GM19463 (cell line): ENCODE data around the gene TBC1D25.

Source experiments
- ATAC-seq: cut with Tn5 transposase; IDR thresholded peaks from one replicate; pipeline ENCODE4 v1.9.1; 2021; ENCODE audit warnings: mild to moderate bottlenecking, moderate library complexity; ENCODE audit not compliant: unreplicated experiment

Gene TBC1D25

GRCh38 chrX:48598614-48599013 lies 59.1 kb downstream of the TBC1D25 start:
- no peak for ATAC-seq

DNA sequence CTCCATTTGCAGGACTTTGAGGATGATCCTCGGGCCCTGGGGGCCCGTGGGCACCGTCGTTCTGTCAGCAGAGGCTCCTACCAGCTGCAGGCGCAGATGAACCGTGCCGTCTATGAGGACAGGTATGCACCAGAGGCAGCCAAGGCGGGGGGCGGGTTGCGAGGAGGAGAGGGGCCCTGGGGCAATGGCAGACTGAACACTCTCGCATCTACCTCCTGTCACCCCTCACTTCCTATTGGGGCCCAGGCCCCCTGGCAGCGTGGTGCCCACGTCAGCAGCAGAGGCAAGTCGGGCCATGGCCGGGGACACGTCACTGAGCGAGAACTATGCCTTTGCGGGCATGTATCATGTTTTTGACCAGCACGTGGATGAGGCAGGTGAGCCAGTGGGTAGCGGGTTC lies 59.8 kb downstream of the TBC1D25 start:
- no peak for ATAC-seq

DNA sequence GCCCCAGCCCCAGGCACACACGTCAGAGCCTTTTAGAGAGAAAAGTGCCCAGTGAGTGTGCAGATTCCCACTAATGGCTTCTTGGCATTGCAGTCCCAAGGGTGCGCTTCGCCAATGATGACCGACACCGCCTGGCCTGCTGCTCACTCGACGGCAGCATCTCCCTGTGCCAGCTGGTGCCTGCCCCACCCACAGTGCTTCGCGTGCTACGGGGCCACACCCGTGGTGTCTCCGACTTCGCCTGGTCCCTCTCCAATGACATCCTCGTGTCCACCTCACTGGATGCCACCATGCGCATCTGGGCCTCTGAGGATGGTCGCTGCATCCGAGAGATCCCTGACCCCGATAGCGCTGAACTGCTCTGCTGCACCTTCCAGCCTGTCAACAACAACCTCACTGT lies 60.7 kb downstream of the TBC1D25 start:
- ATAC-seq = no peak

DNA sequence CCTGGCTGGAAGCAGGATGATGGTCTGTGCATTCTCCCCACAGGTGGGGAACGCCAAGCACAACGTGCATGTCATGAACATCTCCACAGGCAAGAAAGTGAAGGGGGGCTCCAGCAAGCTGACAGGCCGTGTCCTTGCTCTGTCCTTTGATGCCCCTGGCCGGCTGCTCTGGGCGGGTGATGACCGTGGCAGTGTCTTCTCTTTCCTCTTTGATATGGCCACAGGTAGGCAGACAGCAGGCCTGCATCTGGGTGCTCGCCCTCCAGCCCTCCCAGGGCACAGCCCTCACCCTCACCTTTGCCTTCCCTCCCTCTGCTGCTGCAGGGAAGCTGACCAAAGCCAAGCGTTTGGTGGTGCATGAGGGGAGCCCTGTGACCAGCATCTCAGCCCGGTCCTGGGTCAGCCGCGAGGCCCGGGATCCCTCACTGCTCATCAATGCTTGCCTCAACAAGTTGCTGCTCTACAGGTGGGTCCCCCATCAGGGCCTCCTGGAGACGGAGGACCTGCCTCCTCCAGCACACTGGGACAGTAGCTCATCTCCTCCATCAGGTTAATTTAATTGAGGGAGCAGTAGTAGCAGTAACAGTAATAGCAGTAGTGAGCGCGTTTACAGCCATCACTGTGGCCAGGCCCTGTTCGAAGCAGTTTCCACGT lies 62.4 kb downstream of the TBC1D25 start:
- no peak for ATAC-seq

DNA sequence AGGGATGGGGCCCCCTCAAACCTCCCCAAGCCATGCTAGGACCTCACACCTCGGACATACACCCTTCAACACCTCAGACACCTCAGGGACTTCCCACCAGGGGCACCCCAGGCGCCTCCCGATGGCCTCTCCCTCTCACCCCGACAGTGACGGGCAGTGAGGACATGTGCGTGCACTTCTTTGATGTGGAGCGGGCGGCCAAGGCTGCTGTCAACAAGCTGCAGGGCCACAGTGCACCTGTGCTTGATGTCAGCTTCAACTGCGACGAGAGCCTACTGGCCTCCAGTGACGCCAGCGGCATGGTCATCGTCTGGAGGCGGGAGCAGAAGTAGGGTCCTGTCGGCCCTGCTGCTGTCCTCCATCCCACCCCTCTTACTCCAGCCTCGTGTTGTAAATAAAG lies 65.2 kb downstream of the TBC1D25 start:
- no peak for ATAC-seq

- ATAC-seq = no peak
Measured at GRCh38 chrX:48606091-48606490, 66.6 kb downstream of the TBC1D25 start.

DNA sequence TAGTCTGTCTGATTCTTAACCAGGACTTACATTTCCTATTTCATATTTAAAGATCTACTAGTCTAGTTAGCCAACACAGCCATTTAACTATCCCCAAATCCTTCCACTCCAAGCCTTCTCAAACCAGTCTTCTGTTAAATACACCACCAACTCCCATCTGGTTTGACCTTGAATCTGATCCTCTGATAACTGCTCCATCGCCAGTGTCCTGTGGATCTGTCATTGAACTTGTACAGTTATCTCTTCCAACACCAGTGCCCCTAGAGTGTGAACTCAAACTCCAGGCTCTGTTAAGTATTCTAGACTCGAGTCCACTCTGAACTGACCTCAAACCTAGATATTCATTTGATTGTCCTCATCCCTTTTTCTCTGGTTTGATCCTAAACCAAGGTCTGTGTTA lies 72.2 kb downstream of the TBC1D25 start:
- no peak for ATAC-seq
